Measurements from ENCODE around the gene PPT2.
"Not testable (repeated sequence)": the region's sequence is repeated elsewhere in the genome, so short reads cannot be mapped to it uniquely, and the experiment has no call there.

PPT2 gene

DNA sequence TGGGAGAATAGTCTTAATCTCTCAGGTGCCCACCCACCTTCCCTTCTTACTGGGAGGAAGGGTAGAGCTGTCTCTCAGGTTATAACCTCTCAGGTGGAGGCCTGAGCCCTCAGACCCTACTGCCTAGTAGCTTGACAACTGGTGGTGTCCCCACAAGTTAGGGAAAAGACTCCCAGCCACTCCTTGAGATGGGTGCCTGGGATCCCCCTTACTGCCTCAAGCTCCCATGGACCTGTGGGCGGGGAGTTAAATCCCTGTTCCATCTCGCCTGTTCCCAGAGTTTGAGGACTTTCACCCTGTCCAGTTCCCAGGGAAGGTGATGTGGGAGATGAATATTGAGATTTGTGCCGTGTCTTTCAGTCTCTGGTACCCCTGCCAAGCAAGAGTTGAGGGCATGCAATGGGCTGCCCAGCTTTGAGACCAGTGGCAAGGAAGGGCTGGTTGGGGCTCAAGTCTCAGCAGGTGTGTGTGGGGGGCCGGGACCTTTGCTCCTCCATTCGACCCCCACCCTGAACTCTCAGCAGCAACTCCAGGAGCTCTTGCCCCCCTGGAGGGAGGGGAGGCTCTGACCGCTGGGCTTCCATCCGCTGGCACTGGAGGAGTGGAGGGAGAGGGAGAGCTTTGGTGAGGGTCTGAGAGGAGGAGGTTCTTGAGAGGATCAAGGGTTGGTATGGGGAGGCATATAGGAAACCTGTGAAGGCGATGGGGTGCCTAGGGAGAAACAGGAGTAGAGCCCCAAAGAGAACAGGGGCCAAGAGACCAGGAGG lies 37.2 kb downstream of the PPT2 start:
- DNase-seq, result no peak

- DNase-seq, result no peak
These were observed 38.0 kb downstream of the PPT2 start for GRCh38 chr6:32191696-32192607.

DNA sequence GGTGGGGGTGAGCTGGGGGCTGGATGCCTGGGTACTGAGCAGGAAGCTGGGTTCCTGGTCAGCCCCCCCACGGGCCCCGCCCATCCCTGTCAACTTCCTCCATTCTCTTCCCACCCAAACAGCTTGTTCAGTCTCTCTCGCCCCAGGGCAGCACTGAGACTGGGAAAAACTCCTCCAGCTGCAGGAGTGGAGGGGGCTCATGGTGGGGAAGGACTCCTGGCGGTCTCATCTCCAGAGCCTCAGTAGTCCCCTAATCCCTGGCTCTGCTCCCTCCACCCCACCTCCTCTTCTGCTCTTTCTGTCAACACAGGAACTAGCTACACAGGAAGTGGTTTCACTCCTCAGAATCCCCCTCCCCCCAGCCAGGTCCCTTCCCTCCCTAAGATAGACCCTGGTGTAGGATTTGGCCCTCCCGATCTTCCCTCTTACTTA lies 38.7 kb downstream of the PPT2 start, which contains the start of gene GPSM3:
TSS of gene GPSM3 (minus strand) at position 36 of the 432 bp plus-strand sequence. CDS start 130 bp downstream, outside the sequence.
- DNase-seq, result no peak

GRCh38 chr6:32193096-32193495 lies 39.2 kb downstream of the PPT2 start:
- DNase-seq, result not testable (repeated sequence)

- DNase-seq, result no peak
These were observed 40.4 kb downstream of the PPT2 start for GRCh38 chr6:32194388-32194787.

GRCh38 chr6:32194825-32195651 lies 41.1 kb downstream of the PPT2 start:
- peak; percentile 6 for DNase-seq

- DNase-seq, result peak; percentile 99
These were observed 41.6 kb downstream of the PPT2 start for GRCh38 chr6:32195652-32195901.

DNA sequence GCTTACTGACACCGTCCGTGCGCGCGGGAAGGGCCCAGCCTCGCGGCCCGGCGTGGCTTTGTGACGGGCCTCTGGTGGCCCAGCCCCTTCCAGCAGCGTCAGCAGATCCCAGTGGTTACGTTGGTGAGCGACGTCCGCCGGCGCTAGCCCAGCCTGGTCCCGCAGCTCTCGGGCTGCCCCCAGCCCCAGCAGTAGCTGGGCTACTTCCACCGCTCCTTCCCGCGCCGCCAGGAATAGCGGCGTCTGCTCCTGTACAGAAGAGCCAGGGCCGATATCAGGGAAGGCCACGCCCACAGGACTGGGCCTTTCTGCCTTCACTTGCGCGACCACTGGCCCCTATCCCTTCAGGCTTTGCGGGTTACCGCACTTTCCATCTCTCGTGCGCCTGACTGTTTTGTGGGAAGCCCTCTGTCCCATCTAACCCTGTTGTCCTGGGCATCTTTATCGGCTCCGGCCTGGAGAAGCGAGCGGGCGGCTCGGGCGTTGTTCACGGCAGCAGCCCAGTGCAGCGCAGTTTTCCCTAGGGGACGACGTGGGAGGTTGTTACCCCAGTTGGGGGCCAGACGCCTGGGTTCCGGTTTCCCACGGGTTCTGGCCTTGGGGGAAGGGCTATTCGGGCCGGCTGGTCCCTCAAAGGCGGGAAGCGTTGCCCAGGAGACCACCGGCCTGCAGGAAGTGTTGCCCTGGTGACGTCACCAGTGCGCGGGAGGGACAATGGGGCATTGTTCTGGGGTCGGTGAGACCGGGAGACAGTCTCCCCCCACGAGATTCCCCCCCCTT lies 42.2 kb downstream of the PPT2 start:
- DNase-seq, result peak; percentile 87

DNA sequence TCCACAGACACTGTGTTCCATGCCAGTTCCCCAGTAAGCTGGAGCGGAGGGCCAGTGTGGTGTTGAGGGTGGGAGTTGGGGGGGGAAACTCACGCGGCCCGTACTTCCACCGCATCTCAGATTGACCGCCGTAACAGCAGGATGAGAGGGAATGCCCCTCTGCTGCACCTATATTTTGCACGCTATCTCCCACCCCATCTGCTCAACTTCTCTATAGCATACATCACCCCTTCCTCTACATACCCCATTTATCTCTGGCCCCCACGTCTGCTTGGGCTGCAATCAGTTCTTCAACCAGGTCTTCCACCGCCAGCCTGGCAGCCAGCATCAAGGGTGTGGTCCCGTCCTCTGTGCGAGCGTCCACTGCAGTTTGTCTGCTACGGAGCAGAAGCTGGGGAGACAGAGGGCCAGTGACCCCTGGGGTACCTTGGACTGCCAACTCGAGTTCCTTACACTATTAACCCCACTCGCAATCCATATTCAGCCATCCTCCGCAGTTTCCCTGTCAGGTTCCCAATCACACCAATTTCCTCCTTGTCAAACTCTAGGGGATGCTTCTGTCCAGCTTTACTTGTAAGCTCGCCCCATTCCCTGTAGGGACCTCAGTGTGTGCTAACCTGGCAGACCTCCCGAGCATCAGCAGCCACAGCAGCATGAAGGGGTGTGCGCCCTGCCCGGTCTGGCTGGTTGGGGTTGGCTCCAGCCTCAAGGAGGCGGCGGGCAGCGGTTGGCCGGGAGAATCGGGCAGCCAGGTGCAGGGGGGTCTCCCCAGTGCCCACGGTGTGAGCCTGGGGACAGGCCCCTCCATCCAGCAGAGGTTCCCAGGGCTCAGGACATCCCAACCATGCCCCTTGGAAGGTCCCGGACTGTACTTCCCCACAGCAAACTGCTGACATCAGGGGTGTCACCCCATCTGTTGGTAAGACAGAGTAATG lies 43.0 kb downstream of the PPT2 start:
- DNase-seq, result no peak

- DNase-seq, result no peak
These were observed 44.4 kb downstream of the PPT2 start for GRCh38 chr6:32198345-32198696.

- DNase-seq, result no peak
These were observed 44.9 kb downstream of the PPT2 start for GRCh38 chr6:32198866-32199265.

GRCh38 chr6:32200711-32201475 lies 47.0 kb downstream of the PPT2 start:
- DNase-seq, result no peak

- DNase-seq, result no peak
These were observed 48.2 kb downstream of the PPT2 start for GRCh38 chr6:32202186-32202585.

GRCh38 chr6:32203426-32204267 lies 49.7 kb downstream of the PPT2 start:
- no peak for DNase-seq

GRCh38 chr6:32204268-32204715 lies 50.4 kb downstream of the PPT2 start:
- no peak for DNase-seq

- no peak for DNase-seq
These were observed 55.1 kb downstream of the PPT2 start for GRCh38 chr6:32208996-32209395.

GRCh38 chr6:32210191-32210601 lies 56.3 kb downstream of the PPT2 start:
- DNase-seq, result no peak

DNA sequence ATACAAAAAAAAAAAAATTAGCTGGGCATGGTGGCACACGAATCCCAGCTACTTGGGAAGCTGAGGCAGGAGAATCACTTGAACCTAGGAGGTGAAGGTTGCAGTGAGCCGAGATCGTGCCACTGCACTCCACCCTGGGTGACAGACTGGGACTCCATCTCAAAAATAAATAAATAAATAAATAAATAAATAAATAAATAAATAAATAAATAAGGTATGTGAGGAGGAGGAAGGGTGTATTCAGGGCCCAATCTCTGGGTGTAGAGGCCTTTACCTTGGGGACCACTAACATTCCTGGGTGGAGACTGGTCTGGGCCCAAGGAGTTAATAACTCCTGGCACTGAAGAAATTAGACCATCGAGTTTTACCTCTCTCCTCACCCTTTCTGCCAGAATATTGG lies 57.5 kb downstream of the PPT2 start:
- not testable (repeated sequence) for DNase-seq

- no peak for DNase-seq
These were observed 58.3 kb downstream of the PPT2 start for GRCh38 chr6:32212076-32212760.

Data from NCI-H1105 (cell line).